Liver (tissue), 9 donors: ENCODE data around the gene TMTC4. TPM values are rescaled to one million over a fixed set of nuclear protein-coding genes. Genes with fewer than 3 reads are reported as not detected.

ENCODE experiments used
- DNase-seq: peaks from one replicate; pipeline ENCODE4 v3.0.0-alpha.2; 2017; ENCODE audit warnings: low spot score
- H3K27ac ChIP-seq, 2 donors: one replicate each; pipeline ENCODE4 v1.7.0; 2013; ENCODE audit warnings: inconsistent platforms in 2 of 2, low read length in 2 of 2, control low read depth in 1 of 2, low read depth in 1 of 2, mild to moderate bottlenecking in 1 of 2
- H3K27me3 ChIP-seq, 4 donors: one replicate each; pipeline versions ENCODE4 v1.6.1 to v1.7.0; 2013; ENCODE audit warnings: low read length in 3 of 4, inconsistent platforms in 1 of 4, mild to moderate bottlenecking in 1 of 4, moderate library complexity in 1 of 4; ENCODE audit not compliant: control insufficient read depth in 4 of 4, insufficient read depth in 4 of 4
- H3K36me3 ChIP-seq, 4 donors: one replicate each; pipeline versions ENCODE4 v1.6.1 to v1.7.0; 2013; ENCODE audit warnings: low read length in 3 of 4, mild to moderate bottlenecking in 3 of 4, low read depth in 1 of 4, moderate library complexity in 1 of 4; ENCODE audit not compliant: control insufficient read depth in 4 of 4, insufficient read depth in 3 of 4
- H3K4me1 ChIP-seq, 4 donors: one replicate each; pipeline versions ENCODE4 v1.6.1 to v1.7.0; 2013; ENCODE audit warnings: low read length in 3 of 4, mild to moderate bottlenecking in 3 of 4, moderate library complexity in 1 of 4; ENCODE audit not compliant: control insufficient read depth in 4 of 4, insufficient read depth in 4 of 4
- H3K4me3 ChIP-seq, 3 donors: one replicate each; pipeline versions ENCODE4 v1.6.1 to v1.7.0; 2013; ENCODE audit warnings: low read length in 3 of 3, control low read depth in 1 of 3, low read depth in 1 of 3, mild to moderate bottlenecking in 1 of 3
- H3K9ac ChIP-seq, 2 donors: one replicate each; pipeline ENCODE4 v1.7.0; 2013; ENCODE audit warnings: low read length in 2 of 2, mild to moderate bottlenecking in 2 of 2, moderate library complexity in 2 of 2, control low read depth in 1 of 2, low read depth in 1 of 2
- H3K9me3 ChIP-seq, 4 donors: one replicate each; pipeline versions ENCODE4 v1.6.1 to v1.7.0; 2013; ENCODE audit warnings: low read length in 3 of 4; ENCODE audit not compliant: control insufficient read depth in 4 of 4
- ATF3 ChIP-seq: IDR thresholded peaks from 2 replicates; pipeline ENCODE4 v1.6.1; 2016; ENCODE audit warnings: antibody characterized with exemption
- CTCF ChIP-seq: fragments of 150-350 bp; IDR thresholded peaks from 2 replicates; pipeline ENCODE4 v1.5.1; 2017; ENCODE audit warnings: improper control_type of control experiment, low read depth, low read length; ENCODE audit not compliant: missing input control
- FOXA1 ChIP-seq: IDR thresholded peaks from 2 replicates; pipeline ENCODE4 v1.6.1; 2016; ENCODE audit warnings: antibody characterized with exemption
- FOXA2 ChIP-seq: IDR thresholded peaks from 2 replicates; pipeline ENCODE4 v1.6.1; 2016; ENCODE audit warnings: antibody characterized with exemption
- GABPA ChIP-seq, 2 donors: IDR thresholded peaks in 1 of 2; conservative IDR thresholded peaks in 1 of 2; 2 replicates each; pipeline ENCODE4 v1.6.1; 2016; ENCODE audit warnings: antibody characterized with exemption in 2 of 2, mild to moderate bottlenecking in 1 of 2, moderate library complexity in 1 of 2
- HNF4A ChIP-seq, 2 donors: conservative IDR thresholded peaks; 2 replicates each; pipeline ENCODE4 v1.6.1; 2016; ENCODE audit warnings: antibody characterized with exemption in 2 of 2, mild to moderate bottlenecking in 2 of 2
- HNF4G ChIP-seq: IDR thresholded peaks from 2 replicates; pipeline ENCODE4 v1.6.1; 2016; ENCODE audit warnings: antibody characterized with exemption
- JUND ChIP-seq, 2 donors: IDR thresholded peaks; 2 replicates each; pipeline ENCODE4 v1.6.1; 2016; ENCODE audit warnings: antibody characterized with exemption in 2 of 2
- NR2F2 ChIP-seq: IDR thresholded peaks from 2 replicates; pipeline ENCODE4 v1.6.1; 2016; ENCODE audit warnings: antibody characterized with exemption
- RAD21 ChIP-seq, 2 donors: IDR thresholded peaks; 2 replicates each; pipeline ENCODE4 v1.6.1; 2016; ENCODE audit warnings: antibody characterized with exemption in 2 of 2, mild to moderate bottlenecking in 2 of 2
- REST ChIP-seq: IDR thresholded peaks from 2 replicates; pipeline ENCODE4 v1.6.1; 2016; ENCODE audit warnings: antibody characterized with exemption, mild to moderate bottlenecking
- RXRA ChIP-seq, 2 donors: IDR thresholded peaks; 2 replicates each; pipeline ENCODE4 v1.6.1; 2017 to 2018; ENCODE audit warnings: antibody characterized with exemption in 2 of 2, mild to moderate bottlenecking in 1 of 2
- SP1 ChIP-seq: IDR thresholded peaks from 2 replicates; pipeline ENCODE4 v1.6.1; 2018; ENCODE audit warnings: antibody characterized with exemption, mild to moderate bottlenecking
- TAF1 ChIP-seq: conservative IDR thresholded peaks from 2 replicates; pipeline ENCODE4 v1.6.1; 2016; ENCODE audit warnings: antibody characterized with exemption, mild to moderate bottlenecking
- YY1 ChIP-seq: IDR thresholded peaks from 2 replicates; pipeline ENCODE4 v1.6.1; 2016; ENCODE audit warnings: antibody characterized with exemption, mild to moderate bottlenecking
- ZBTB33 ChIP-seq: IDR thresholded peaks from 2 replicates; pipeline ENCODE4 v1.6.1; 2016; ENCODE audit warnings: antibody characterized with exemption
- WGBS: extraction: QIAGEN DNeasy Blood & Tissue Kit; methylation state at CpG from one replicate; pipeline ENCODE4 v1.1.7; 2013; 5-methylcytosine and 5-hydroxymethylcytosine counted together
- polyA plus RNA-seq, 2 donors: library from polyadenylated mRNA; stranded (reverse) in 1 of 2; unstranded in 1 of 2; fragments of 200-250 nt in 1 of 2; fragments of >200 nt in 1 of 2; fragmentation: Nextera tagmentation in 1 of 2; extraction: Ambion mirVana in 1 of 2; gene quantifications; one replicate each; pipeline versions ENCODE4 v1.2.1 to v1.2.3, GENCODE V29; 2013 to 2015
- total RNA-seq, 2 donors: library from RNA; depleted of rRNA; stranded (reverse); fragments of >200 nt; gene quantifications; one replicate each; pipeline ENCODE4 v1.2.3, GENCODE V29; 2014
- donor health status: healthy.
- donor health status: healthy.
- donor health status: healthy.
- donor health status: healthy.
- donor health status: healthy.

Gene TMTC4
- total and polyA plus RNA-seq, 4 donors: 7.3 to 26.4 (median 12.3) TPM

- DNase-seq: no peak
- H3K9ac ChIP-seq: no peak overlapping the region
These were observed 8.5 kb downstream of the TMTC4 start for GRCh38 chr13:100666124-100666523.

More at GRCh38 chr13:100666124-100666523, 8.5 kb downstream of the TMTC4 start:
- H3K4me1 ChIP-seq: no peaks in the 10 kb centered on the region
- no peak for TF ChIP-seq YY1
- no peak for TF ChIP-seq ATF3
- TF ChIP-seq CTCF: no peak
- TF ChIP-seq FOXA2: no peak
- TF ChIP-seq ZBTB33: no peak
- no peak for TF ChIP-seq HNF4G
- no peak for TF ChIP-seq RXRA (IDR thresholded peaks at IDR 0.05)
- TF ChIP-seq HNF4A (conservative IDR thresholded peaks at IDR 0.05): no peak
- no peak for TF ChIP-seq GABPA (IDR thresholded peaks at IDR 0.05 in 1 of 2, conservative IDR thresholded peaks at IDR 0.05 in 1 of 2)
- TF ChIP-seq JUND (IDR thresholded peaks at IDR 0.05): no peak
- TF ChIP-seq TAF1: no peak
- no peak for TF ChIP-seq FOXA1
- TF ChIP-seq RAD21 (IDR thresholded peaks at IDR 0.05): no peak
- no peak for TF ChIP-seq NR2F2
- TF ChIP-seq REST: no peak
- no peak for TF ChIP-seq SP1
- whole genome bisulfite sequencing: 89% methylated on average over 5 of the region's 5 CpGs
- no peaks in the 10 kb centered on the region for H3K9me3 ChIP-seq
- H3K27me3 ChIP-seq: no peaks in the 10 kb centered on the region
- H3K36me3 ChIP-seq: peaks cover 11 to 52% (median 37%) of the 10 kb centered on the region in 4 donors
- no peak overlapping the region for H3K4me3 ChIP-seq
- H3K27ac ChIP-seq: no peak overlapping the region
